HUES48 (cell line): ENCODE results near the gene ZNF507.

Source experiments
- H3K27ac ChIP-seq: one replicate; pipeline ENCODE4 v1.7.0; 2013; ENCODE audit warnings: low read depth, low read length, inconsistent platforms
- H3K27me3 ChIP-seq: 2 replicates; pipeline ENCODE4 v1.6.1; 2013; ENCODE audit warnings: mild to moderate bottlenecking, low read length; ENCODE audit not compliant: control insufficient read depth, insufficient read depth
- H3K36me3 ChIP-seq: 2 replicates; pipeline ENCODE4 v1.6.1; 2013; ENCODE audit warnings: low read length; ENCODE audit not compliant: control insufficient read depth, insufficient read depth
- H3K4me1 ChIP-seq: 2 replicates; pipeline ENCODE4 v1.6.1; 2013; ENCODE audit warnings: mild to moderate bottlenecking, low read length; ENCODE audit not compliant: control insufficient read depth, insufficient read depth
- H3K4me3 ChIP-seq: 2 replicates; pipeline ENCODE4 v1.5.1; 2013; ENCODE audit warnings: mild to moderate bottlenecking, low read depth, low read length
- H3K9ac ChIP-seq: 2 replicates; pipeline ENCODE4 v1.6.1; 2013; ENCODE audit warnings: mild to moderate bottlenecking, low read depth, low read length, moderate library complexity
- H3K9me3 ChIP-seq: 2 replicates; pipeline ENCODE4 v1.6.1; 2013; ENCODE audit warnings: low read length; ENCODE audit not compliant: control insufficient read depth, insufficient read depth

Gene ZNF507

GRCh38 chr19:32317086-32317485 is 28.3 kb upstream of the ZNF507 start:
- peaks cover 24% of the 10 kb centered on the region for H3K4me1 ChIP-seq
- H3K9ac ChIP-seq: no peak overlapping the region
- no peaks in the 10 kb centered on the region for H3K27me3 ChIP-seq
- no peaks in the 10 kb centered on the region for H3K9me3 ChIP-seq
- no peak overlapping the region for H3K4me3 ChIP-seq
- no peak overlapping the region for H3K27ac ChIP-seq
- H3K36me3 ChIP-seq: no peaks in the 10 kb centered on the region

- peaks cover 24% of the 10 kb centered on the region for H3K4me1 ChIP-seq
- no peaks in the 10 kb centered on the region for H3K9me3 ChIP-seq
- H3K27ac ChIP-seq: peak overlapping the region; percentile 72
- no peak overlapping the region for H3K4me3 ChIP-seq
- no peaks in the 10 kb centered on the region for H3K27me3 ChIP-seq
- H3K9ac ChIP-seq: 0 out of 2 replicates have a peak overlapping the region, but pooled peaks have one; percentile 17
- H3K36me3 ChIP-seq: no peaks in the 10 kb centered on the region
These were observed 26.4 kb upstream of the ZNF507 start for GRCh38 chr19:32318884-32319520.

- Histone ChIP-seq H3K27me3 (no peaks in the 10 kb centered on the region), H3K36me3 (no peaks in the 10 kb centered on the region), H3K27ac (no peak overlapping the region)
These were observed 22.9 kb upstream of the ZNF507 start for GRCh38 chr19:32322541-32322940.

GRCh38 chr19:32324631-32325285 is 20.7 kb upstream of the ZNF507 start:
- H3K27me3 ChIP-seq: no peaks in the 10 kb centered on the region
- H3K4me1 ChIP-seq: no peaks in the 10 kb centered on the region
- no peaks in the 10 kb centered on the region for H3K36me3 ChIP-seq
- no peak overlapping the region for H3K27ac ChIP-seq
- no peak overlapping the region for H3K9ac ChIP-seq
- no peak overlapping the region for H3K4me3 ChIP-seq
- no peaks in the 10 kb centered on the region for H3K9me3 ChIP-seq

More at GRCh38 chr19:32322541-32322940, 22.9 kb upstream of the ZNF507 start:
- Histone ChIP-seq H3K4me3 (no peak overlapping the region), H3K9me3 (no peaks in the 10 kb centered on the region), H3K9ac (no peak overlapping the region), H3K4me1 (peaks cover 11% of the 10 kb centered on the region)

GRCh38 chr19:32330213-32330857 is 15.1 kb upstream of the ZNF507 start:
- no peaks in the 10 kb centered on the region for H3K27me3 ChIP-seq
- H3K9ac ChIP-seq: no peak overlapping the region
- H3K27ac ChIP-seq: no peak overlapping the region
- no peaks in the 10 kb centered on the region for H3K36me3 ChIP-seq
- H3K4me1 ChIP-seq: no peaks in the 10 kb centered on the region
- H3K9me3 ChIP-seq: no peaks in the 10 kb centered on the region
- H3K4me3 ChIP-seq: no peak overlapping the region

GRCh38 chr19:32333227-32333626 is 12.2 kb upstream of the ZNF507 start:
- H3K4me3 ChIP-seq: no peak overlapping the region
- no peaks in the 10 kb centered on the region for H3K27me3 ChIP-seq
- no peaks in the 10 kb centered on the region for H3K36me3 ChIP-seq

GRCh38 chr19:32336259-32337083 is 8.9 kb upstream of the ZNF507 start:
- Histone ChIP-seq H3K27me3 (no peaks in the 10 kb centered on the region), H3K4me1 (no peaks in the 10 kb centered on the region), H3K27ac (no peak overlapping the region), H3K36me3 (no peaks in the 10 kb centered on the region), H3K9me3 (no peaks in the 10 kb centered on the region), H3K4me3 (no peak overlapping the region), H3K9ac (no peak overlapping the region)

More at GRCh38 chr19:32333227-32333626, 12.2 kb upstream of the ZNF507 start:
- Histone ChIP-seq H3K4me1 (no peaks in the 10 kb centered on the region), H3K9me3 (no peaks in the 10 kb centered on the region), H3K9ac (no peak overlapping the region), H3K27ac (no peak overlapping the region)

GRCh38 chr19:32337084-32337808 is 8.2 kb upstream of the ZNF507 start:
- Histone ChIP-seq H3K4me1 (no peaks in the 10 kb centered on the region), H3K9me3 (no peaks in the 10 kb centered on the region), H3K27ac (no peak overlapping the region), H3K9ac (no peak overlapping the region), H3K27me3 (no peaks in the 10 kb centered on the region), H3K36me3 (no peaks in the 10 kb centered on the region), H3K4me3 (no peak overlapping the region)

- Histone ChIP-seq H3K9ac (no peak overlapping the region), H3K36me3 (no peaks in the 10 kb centered on the region), H3K4me3 (no peak overlapping the region), H3K9me3 (no peaks in the 10 kb centered on the region), H3K27ac (no peak overlapping the region), H3K27me3 (no peaks in the 10 kb centered on the region), H3K4me1 (no peaks in the 10 kb centered on the region)
These were observed 6.0 kb upstream of the ZNF507 start for GRCh38 chr19:32339423-32339822.
